ENCODE data around the gene SRSF3. TPM values are rescaled to one million over a fixed set of nuclear protein-coding genes. Genes with fewer than 3 reads are reported as not detected.

The SRSF3 gene
- total RNA-seq, 1 experiment from 2014 or later = 297 TPM

DNA sequence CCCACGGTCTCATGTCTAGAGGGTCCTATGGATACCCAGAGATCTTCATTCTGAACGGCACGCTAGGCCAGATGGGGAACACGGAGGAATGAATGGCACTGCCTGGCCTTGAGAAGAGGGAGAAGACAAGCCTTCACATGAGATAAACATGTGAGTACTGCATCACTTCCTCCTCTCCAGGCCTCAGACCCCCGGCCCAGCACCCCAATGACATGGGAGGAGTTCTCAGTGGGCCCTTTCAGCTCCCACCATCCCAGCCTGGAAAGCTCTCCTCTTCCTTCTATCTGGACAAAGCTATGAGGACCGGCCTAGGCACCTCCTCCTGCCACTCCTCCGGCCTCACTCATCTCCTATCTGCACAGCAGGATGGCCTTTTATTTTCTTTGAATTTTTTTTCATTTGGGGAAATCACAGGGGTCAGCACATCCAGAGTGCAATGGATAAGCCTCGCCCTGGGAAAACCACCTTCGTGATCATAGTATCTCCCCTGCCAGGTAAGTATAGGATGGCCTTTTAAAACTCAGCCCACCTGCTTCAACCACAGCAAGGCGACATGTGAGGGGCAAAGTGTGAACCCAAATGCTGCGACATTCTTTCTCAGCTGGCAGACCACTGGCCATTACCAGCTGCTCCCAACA is 45.1 kb downstream of the SRSF3 start:
- Histone ChIP-seq H3K9me3 (ENCODE audit: low read length) (no peaks in the 10 kb centered on the region), H3F3A (ENCODE audit: low read length, unreplicated experiment) (no peaks in the 10 kb centered on the region), H3K27ac (ENCODE audit: low read length) (no peak overlapping the region), H3K79me2 (ENCODE audit: low read length) (no peaks in the 10 kb centered on the region), H4K20me1 (ENCODE audit: low read length) (no peaks in the 10 kb centered on the region), H3K4me1 (ENCODE audit: insufficient read depth, low read length) (peaks cover 22% of the 10 kb centered on the region), H3K9ac (ENCODE audit: low read length) (no peak overlapping the region), H3K27me3 (ENCODE audit: low read length) (no peaks in the 10 kb centered on the region), H2AFZ (ENCODE audit: low read length) (no peak overlapping the region), H3K9me2 (replicated peaks; ENCODE audit: low read length) (no peaks in the 10 kb centered on the region), H3K4me3 (ENCODE audit: low read length) (no peak overlapping the region), H3K36me3 (ENCODE audit: low read depth, low read length) (no peaks in the 10 kb centered on the region), H3K4me2 (ENCODE audit: low read length) (no peak overlapping the region)
- ChIA-PET POLR2A (ENCODE audit: unreplicated experiment) (no interaction called here), CTCF (no interaction called here)
- intact Hi-C loops (cut with micrococcal nuclease) = no loop called here
- ATAC-seq = no peak
- DNase-seq = no peak
- TF ChIP-seq CTCF (conservative IDR thresholded peaks at IDR 0.05; ENCODE audit: low read depth, low read length) = no peak
- no peak for TF ChIP-seq EZH2phosphoT487 (IDR thresholded peaks at IDR 0.05; ENCODE audit: borderline replicate concordance, low read length)
- TF ChIP-seq EZH2 (IDR thresholded peaks at IDR 0.05; ENCODE audit: low read length, unreplicated experiment) = no peak
- no TSS peak for BruUV-seq (replicated peaks)

GRCh38 chr6:36641543-36641942 is 47.4 kb downstream of the SRSF3 start:
- H3K9ac ChIP-seq (ENCODE audit: low read length) = no peak overlapping the region
- no peaks in the 10 kb centered on the region for H4K20me1 ChIP-seq (ENCODE audit: low read length)
- H3K4me3 ChIP-seq (ENCODE audit: low read length) = no peak overlapping the region
- POLR2A ChIA-PET (ENCODE audit: unreplicated experiment) = no interaction called here
- no peaks in the 10 kb centered on the region for H3K27me3 ChIP-seq (ENCODE audit: low read length)
- BruUV-seq (replicated peaks) = no TSS peak
- no peaks in the 10 kb centered on the region for H3F3A ChIP-seq (ENCODE audit: low read length, unreplicated experiment)
- no peak overlapping the region for H3K4me2 ChIP-seq (ENCODE audit: low read length)
- no peaks in the 10 kb centered on the region for H3K79me2 ChIP-seq (ENCODE audit: low read length)
- no peak overlapping the region for H3K27ac ChIP-seq (ENCODE audit: low read length)
- H3K9me3 ChIP-seq (ENCODE audit: low read length) = no peaks in the 10 kb centered on the region
- TF ChIP-seq EZH2 (IDR thresholded peaks at IDR 0.05; ENCODE audit: low read length, unreplicated experiment) = no peak
- no peak for TF ChIP-seq CTCF (conservative IDR thresholded peaks at IDR 0.05; ENCODE audit: low read depth, low read length)
- H3K9me2 ChIP-seq (replicated peaks; ENCODE audit: low read length) = no peaks in the 10 kb centered on the region
- H2AFZ ChIP-seq (ENCODE audit: low read length) = no peak overlapping the region
- ATAC-seq (no peak), DNase-seq (no peak)
- no peaks in the 10 kb centered on the region for H3K36me3 ChIP-seq (ENCODE audit: low read depth, low read length)
- CTCF ChIA-PET = no interaction called here
- H3K4me1 ChIP-seq (ENCODE audit: insufficient read depth, low read length) = peaks cover 20% of the 10 kb centered on the region
- intact Hi-C loops (cut with micrococcal nuclease) = no loop called here

DNA sequence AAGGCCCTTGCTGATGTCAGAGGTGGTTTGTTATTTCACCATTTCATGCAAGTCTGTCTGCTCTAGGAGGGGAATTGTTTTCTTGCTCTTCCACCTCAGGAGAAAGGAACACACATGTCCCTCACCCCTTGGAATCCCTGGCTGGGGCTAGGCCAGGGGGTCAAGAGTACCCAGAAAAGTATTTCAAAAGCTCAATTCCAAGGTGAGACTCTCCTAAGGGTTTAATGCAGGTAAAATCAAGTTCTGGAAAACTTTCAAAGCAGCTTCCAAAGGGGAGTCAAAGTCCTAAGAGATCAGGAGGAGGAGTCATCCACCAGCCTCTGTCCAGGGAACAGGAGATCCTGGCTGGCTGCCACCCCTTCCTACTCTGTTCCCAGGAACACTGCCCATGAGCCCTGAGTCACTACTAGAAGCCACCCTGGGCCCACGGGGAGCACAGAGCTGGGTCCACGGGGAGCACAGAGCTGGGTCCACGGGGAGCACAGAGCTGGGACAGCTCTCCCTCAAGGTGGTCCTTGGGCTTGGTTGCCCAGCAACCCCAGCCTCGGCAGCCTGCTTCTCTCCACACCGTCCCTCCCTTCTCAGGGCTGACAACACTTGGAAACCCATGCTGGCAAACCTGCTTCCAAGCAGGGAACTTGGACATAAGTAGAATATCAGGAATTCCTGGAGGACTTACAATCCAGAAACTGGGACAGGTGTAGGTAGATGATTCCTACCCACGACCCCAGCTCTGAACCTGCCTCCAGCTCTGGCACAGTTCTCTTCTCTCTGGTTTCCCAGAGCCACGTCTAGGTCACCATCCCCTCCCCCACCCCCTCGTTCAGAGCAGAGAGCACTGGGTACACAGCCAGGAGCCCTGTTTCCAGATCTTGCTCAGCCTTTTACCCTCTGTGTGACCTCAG is 49.0 kb downstream of the SRSF3 start:
- BruUV-seq (replicated peaks) = no TSS peak
- DNase-seq = peak; percentile 87
- H3K9ac ChIP-seq (ENCODE audit: low read length) = no peak overlapping the region
- H3K27ac ChIP-seq (ENCODE audit: low read length) = peak overlapping the region; percentile 47
- no peaks in the 10 kb centered on the region for H3K27me3 ChIP-seq (ENCODE audit: low read length)
- no peak overlapping the region for H2AFZ ChIP-seq (ENCODE audit: low read length)
- no peaks in the 10 kb centered on the region for H3K9me2 ChIP-seq (replicated peaks; ENCODE audit: low read length)
- intact Hi-C loops (cut with micrococcal nuclease) = no loop called here
- no peaks in the 10 kb centered on the region for H3K9me3 ChIP-seq (ENCODE audit: low read length)
- H3K4me2 ChIP-seq (ENCODE audit: low read length) = no peak overlapping the region
- ChIA-PET CTCF (no interaction called here), POLR2A (ENCODE audit: unreplicated experiment) (no interaction called here)
- no peaks in the 10 kb centered on the region for H4K20me1 ChIP-seq (ENCODE audit: low read length)
- peak; percentile 96 for ATAC-seq
- no peaks in the 10 kb centered on the region for H3F3A ChIP-seq (ENCODE audit: low read length, unreplicated experiment)
- H3K4me3 ChIP-seq (ENCODE audit: low read length) = no peak overlapping the region
- no peaks in the 10 kb centered on the region for H3K79me2 ChIP-seq (ENCODE audit: low read length)
- H3K36me3 ChIP-seq (ENCODE audit: low read depth, low read length) = no peaks in the 10 kb centered on the region
- no peak for TF ChIP-seq EZH2phosphoT487 (IDR thresholded peaks at IDR 0.05; ENCODE audit: borderline replicate concordance, low read length)
- no peak for TF ChIP-seq CTCF (conservative IDR thresholded peaks at IDR 0.05; ENCODE audit: low read depth, low read length)
- no peak for TF ChIP-seq EZH2 (IDR thresholded peaks at IDR 0.05; ENCODE audit: low read length, unreplicated experiment)
- H3K4me1 ChIP-seq (ENCODE audit: insufficient read depth, low read length) = peaks cover 20% of the 10 kb centered on the region
